Esophagus muscularis mucosa (tissue), 4 donors: ENCODE measurements around the gene PHETA1. TPM values are rescaled to one million over a fixed set of nuclear protein-coding genes. Genes with fewer than 3 reads are reported as not detected.
"Not testable (repeated sequence)": the region's sequence is repeated elsewhere in the genome, so short reads cannot be mapped to it uniquely, and the experiment has no call there.

Source experiments
- DNase-seq: peaks from one replicate; pipeline ENCODE4 v3.0.0-alpha.2; 2017; ENCODE audit errors: extremely low spot score
- H3K27ac ChIP-seq, 4 donors: fragments of 200-600 bp; sonication (generic); replicated peaks in 1 of 4; 1 replicate in 3 of 4; 2 replicates in 1 of 4; pipeline ENCODE4 v1.5.1; 2016 to 2019; ENCODE audit warnings: mild to moderate bottlenecking in 1 of 4
- H3K27me3 ChIP-seq, 4 donors: fragments of 200-600 bp; sonication (generic); one replicate each; pipeline versions ENCODE4 v1.5.1 to v1.6.0; 2016 to 2019
- H3K36me3 ChIP-seq, 4 donors: fragments of 200-600 bp; sonication (generic); one replicate each; pipeline ENCODE4 v1.5.1; 2016 to 2019
- H3K4me1 ChIP-seq, 4 donors: fragments of 200-600 bp; sonication (generic); one replicate each; pipeline ENCODE4 v1.5.1; 2016 to 2019
- H3K4me3 ChIP-seq, 4 donors: fragments of 200-600 bp; sonication (generic); 1 replicate in 2 of 4; 2 replicates in 2 of 4; pipeline ENCODE4 v1.5.1; 2016 to 2019; ENCODE audit warnings: mild to moderate bottlenecking in 4 of 4, moderate library complexity in 1 of 4
- H3K9me3 ChIP-seq, 4 donors: fragments of 200-600 bp; sonication (generic); 1 replicate in 3 of 4; 2 replicates in 1 of 4; pipeline ENCODE4 v1.5.1; 2016 to 2019
- CTCF ChIP-seq, 3 experiments: fragments of 200-600 bp in 2 of 3; fragments of 450-650 bp in 1 of 3; sonication (generic) in 2 of 3; IDR thresholded peaks; one replicate each; pipeline ENCODE4 v1.5.1; 2017 to 2019; ENCODE audit warnings: antibody characterized with exemption in 3 of 3, mild to moderate bottlenecking in 2 of 3, moderate library complexity in 1 of 3
- EP300 ChIP-seq: sonication (generic); formaldehyde crosslinking; IDR thresholded peaks from one replicate; pipeline ENCODE4 v1.6.1; 2017; ENCODE audit warnings: antibody characterized with exemption
- POLR2A ChIP-seq: fragments of 450-650 bp; IDR thresholded peaks from one replicate; pipeline ENCODE4 v1.6.1; 2017; ENCODE audit warnings: antibody characterized with exemption, moderate library complexity, mild to moderate bottlenecking, low read depth
- POLR2AphosphoS5 ChIP-seq, 2 donors: sonication (generic); formaldehyde crosslinking; IDR thresholded peaks; one replicate each; pipeline ENCODE4 v1.6.1; 2017; ENCODE audit warnings: antibody characterized with exemption in 2 of 2
- WGBS: methylation state at CpG from one replicate; pipeline ENCODE4 v1.1.5; 2018; 5-methylcytosine and 5-hydroxymethylcytosine counted together
- intact Hi-C: fragments of 100-400 bp; cut with DNase I; formaldehyde crosslinking; loops from one replicate; pipeline ENCODE4 v1.15.1; 2023
- total RNA-seq, 4 donors: library from RNA; depleted of rRNA; stranded (reverse); fragments of >200 nt; gene quantifications; one replicate each; pipeline versions ENCODE4 v1.1.0 to v1.2.1, GENCODE V29; 2016

Gene PHETA1
- total RNA-seq, 4 donors from 2014 or later, result 5.8 to 15.6 (median 9.5) TPM

GRCh38 chr12:111398530-111398929 lies 29.6 kb upstream of the PHETA1 start:
- Histone ChIP-seq H3K4me1 (peaks cover 24 to 29% (median 28%) of the 10 kb centered on the region in 4 donors), H3K27me3 (no peaks in the 10 kb centered on the region), H3K9me3 (no peaks in the 10 kb centered on the region), H3K27ac (peak overlapping the region; percentile 6 to 52 (median 30)), H3K36me3 (no peaks in the 10 kb centered on the region), H3K4me3 (no peak overlapping the region)
- no peak for DNase-seq
- no peak for TF ChIP-seq EP300
- WGBS, result 71% methylated on average over 4 of the region's 4 CpGs
- intact Hi-C loops, result loop anchor here (10.0 kb wide), 1 partner anchor 276 kb away; no protein-coding TSS in a partner anchor

- 21% methylated on average over 13 of the region's 34 CpGs for WGBS
- Histone ChIP-seq H3K27ac (peak overlapping the region; percentile 40 to 57 (median 54)), H3K36me3 (no peaks in the 10 kb centered on the region), H3K27me3 (peaks cover 0 to 6% (median 0%) of the 10 kb centered on the region in 4 donors), H3K9me3 (no peaks in the 10 kb centered on the region), H3K4me3 (peak overlapping the region; percentile 38 to 44 (median 42)), H3K4me1 (peaks cover 12 to 19% (median 17%) of the 10 kb centered on the region in 4 donors)
- no peak for DNase-seq
- TF ChIP-seq CTCF (IDR thresholded peaks at IDR 0.05) (peak; percentile 96 to 100 (median 99)), POLR2AphosphoS5 (IDR thresholded peaks at IDR 0.05) (peak; percentile 55 to 75), POLR2A (no peak), EP300 (no peak)
- intact Hi-C loops, result loop anchor here (2.0 to 10.0 kb wide), 3 partner anchors 54 to 278 kb away; no protein-coding TSS in a partner anchor
These were observed 28.0 kb upstream of the PHETA1 start for GRCh38 chr12:111396726-111397445.

GRCh38 chr12:111396271-111396670 lies 27.4 kb upstream of the PHETA1 start:
- DNase-seq, H3K27ac ChIP-seq: not testable (repeated sequence)
- WGBS, result 92% methylated on average over 7 of the region's 7 CpGs

GRCh38 chr12:111395336-111396187 lies 26.7 kb upstream of the PHETA1 start:
- Histone ChIP-seq H3K27me3 (peaks cover 0 to 7% (median 0%) of the 10 kb centered on the region in 4 donors), H3K9me3 (no peaks in the 10 kb centered on the region), H3K36me3 (no peaks in the 10 kb centered on the region), H3K27ac (no peak overlapping the region), H3K4me1 (peaks cover 12 to 19% (median 17%) of the 10 kb centered on the region in 4 donors), H3K4me3 (no peak overlapping the region)
- intact Hi-C loops, result loop anchor here (2.0 to 10.0 kb wide), 3 partner anchors 55 to 279 kb away; no protein-coding TSS in a partner anchor
- whole genome bisulfite sequencing, result 79% methylated on average over 8 of the region's 8 CpGs
- no peak for DNase-seq
- TF ChIP-seq EP300 (no peak), POLR2AphosphoS5 (IDR thresholded peaks at IDR 0.05) (no peak), CTCF (IDR thresholded peaks at IDR 0.05) (no peak), POLR2A (no peak)

More at GRCh38 chr12:111396271-111396670, 27.4 kb upstream of the PHETA1 start:
- not testable (repeated sequence) for H3K36me3 ChIP-seq, H3K27me3 ChIP-seq, H3K4me3 ChIP-seq, H3K9me3 ChIP-seq
- intact Hi-C loops, result loop anchor here (2.0 to 10.0 kb wide), 3 partner anchors 55 to 279 kb away; no protein-coding TSS in a partner anchor
- peaks cover 12 to 19% (median 17%) of the 10 kb centered on the region in 4 donors for H3K4me1 ChIP-seq

GRCh38 chr12:111394480-111394879 lies 25.6 kb upstream of the PHETA1 start:
- Histone ChIP-seq H3K36me3 (no peaks in the 10 kb centered on the region), H3K27me3 (peaks cover 0 to 7% (median 0%) of the 10 kb centered on the region in 4 donors), H3K4me1 (peaks cover 12 to 19% (median 17%) of the 10 kb centered on the region in 4 donors), H3K4me3 (no peak overlapping the region), H3K9me3 (no peaks in the 10 kb centered on the region), H3K27ac (no peak overlapping the region)
- 62% methylated on average over 5 of the region's 8 CpGs for WGBS
- intact Hi-C loops, result loop anchor here (10.0 kb wide), 1 partner anchor 280 kb away; no protein-coding TSS in a partner anchor
- peak; percentile 57 for DNase-seq
- TF ChIP-seq POLR2A, result no peak
- TF ChIP-seq CTCF (IDR thresholded peaks at IDR 0.05), result no peak
- TF ChIP-seq EP300, result no peak
- no peak for TF ChIP-seq POLR2AphosphoS5 (IDR thresholded peaks at IDR 0.05)
